ENCODE measurements around the gene ATP6V1A.
"Not testable (repeated sequence)": the region's sequence is repeated elsewhere in the genome, so short reads cannot be mapped to it uniquely, and the experiment has no call there.

ATP6V1A gene

GRCh38 chr3:113828600-113828999, 81.8 kb downstream of the ATP6V1A start:
- no peak for DNase-seq (ENCODE audit: low read depth)

GRCh38 chr3:113829576-113830354, 82.9 kb downstream of the ATP6V1A start:
- no peak for DNase-seq (ENCODE audit: low read depth)

DNA sequence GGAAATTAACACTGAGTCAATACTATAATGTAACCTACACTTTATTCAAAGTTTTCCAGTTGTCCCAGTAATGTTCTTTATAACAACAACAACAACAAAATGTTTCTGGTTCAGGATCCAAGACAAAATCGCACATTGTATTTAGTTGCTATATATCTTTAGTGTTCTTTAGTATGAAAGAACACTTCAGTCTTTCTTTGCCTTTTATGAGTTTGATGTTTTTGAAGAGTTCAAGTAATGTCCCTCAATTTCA, 84.2 kb downstream of the ATP6V1A start:
- DNase-seq (ENCODE audit: low read depth) = no peak

DNA sequence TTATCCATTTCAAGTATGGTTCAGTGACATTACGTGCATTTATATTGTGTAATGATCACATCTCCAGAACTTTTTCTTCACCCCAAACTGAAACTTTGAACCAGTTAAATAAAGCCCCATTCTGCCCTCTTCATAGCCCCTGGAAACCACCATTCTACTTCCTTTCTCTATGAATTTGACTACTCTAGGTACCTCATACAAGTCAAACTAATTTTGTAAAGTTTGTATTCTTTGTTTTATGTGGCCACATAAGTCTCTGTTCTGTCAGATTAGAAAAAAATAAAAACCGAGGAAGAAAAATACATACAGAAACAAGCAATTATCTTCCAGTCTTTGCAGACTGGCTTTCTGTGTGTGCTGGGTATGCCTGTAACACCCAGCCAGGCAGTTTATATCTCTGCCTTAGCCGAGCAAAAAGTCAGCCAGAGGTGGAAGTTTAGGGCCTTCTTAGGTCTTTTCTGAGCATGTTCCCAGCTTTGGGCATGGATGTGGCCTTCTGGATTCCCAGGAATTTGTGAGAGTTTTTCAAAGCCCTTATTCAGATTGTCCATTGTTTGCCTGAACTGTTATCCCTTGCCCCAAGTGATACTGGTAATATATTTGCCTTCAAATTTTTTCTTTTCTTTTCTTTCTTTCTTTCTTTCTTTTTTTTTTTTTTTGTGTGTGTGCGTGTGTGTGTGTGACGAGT, 85.8 kb downstream of the ATP6V1A start:
- no peak for DNase-seq (ENCODE audit: low read depth)

DNA sequence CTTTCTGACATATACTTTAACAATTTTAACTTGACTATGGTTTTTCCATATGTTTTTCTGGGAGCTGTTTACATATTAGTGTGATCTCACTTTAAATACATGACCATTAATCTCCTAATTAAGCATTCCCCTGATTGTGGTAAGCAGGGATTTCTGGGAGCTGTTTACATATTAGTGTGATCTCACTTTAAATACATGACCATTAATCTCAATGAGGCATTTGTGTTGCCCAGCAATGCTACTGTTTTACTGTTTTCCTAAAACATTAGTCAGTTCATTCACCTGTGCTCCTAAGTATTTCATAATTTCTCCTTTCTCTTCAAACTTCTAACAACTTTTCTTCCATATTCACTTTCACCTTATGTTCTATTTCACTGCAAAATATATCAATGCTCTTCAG, 88.1 kb downstream of the ATP6V1A start:
- DNase-seq (ENCODE audit: low read depth) = no peak

DNA sequence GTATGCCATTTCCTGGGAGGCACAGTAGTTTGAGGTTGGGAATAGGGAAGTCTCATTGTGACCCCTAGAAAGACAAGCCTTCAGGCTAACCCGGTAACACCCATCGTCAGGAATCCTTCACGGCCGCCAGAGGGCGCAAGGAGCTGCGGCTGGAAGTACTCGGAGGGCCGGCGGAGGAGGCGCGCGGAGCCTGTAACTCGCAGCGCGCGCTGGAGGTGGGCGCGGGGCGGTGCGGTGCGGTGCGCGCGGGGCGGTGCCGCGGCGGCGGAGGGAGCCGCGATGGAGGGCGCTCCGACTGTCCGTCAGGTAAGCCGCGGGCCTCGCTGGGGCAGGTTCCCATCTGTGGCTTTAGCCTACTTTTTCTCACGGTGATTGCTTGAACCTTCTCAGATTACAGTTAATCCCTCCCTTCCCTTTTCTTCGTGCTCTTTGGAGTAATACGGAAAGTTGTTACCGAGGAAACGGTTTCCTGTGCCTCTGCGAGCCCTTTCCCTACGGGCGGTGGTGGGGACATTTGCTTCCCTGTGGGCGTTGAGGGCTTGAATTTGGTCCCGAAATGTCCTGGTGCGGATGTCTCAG, 91.9 kb downstream of the ATP6V1A start, which contains the start of gene GRAMD1C:
Gene GRAMD1C, plus strand, starts transcription at position 158 of the 579 bp plus-strand sequence. Its CDS starts 122 bp downstream, at position 280.
- peak; percentile 72 for DNase-seq (ENCODE audit: low read depth)

DNA sequence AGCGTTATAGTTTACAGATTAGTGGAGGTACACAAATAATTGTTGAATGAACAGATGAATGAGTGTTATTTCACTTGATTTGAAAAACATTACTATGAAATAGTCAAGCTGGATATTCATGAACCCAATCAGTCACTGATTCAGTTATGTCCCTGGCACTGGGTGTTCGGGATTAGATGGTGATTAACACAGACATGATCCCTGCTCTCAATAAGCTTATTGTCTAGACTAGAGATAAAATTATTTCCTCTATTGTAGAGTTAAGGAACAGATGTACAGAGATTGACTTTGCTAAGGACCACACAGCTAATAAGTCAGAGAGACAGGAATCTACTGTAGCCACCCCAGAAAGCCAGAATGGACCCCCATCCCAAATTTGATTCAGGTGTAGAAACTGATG, 92.7 kb downstream of the ATP6V1A start:
- DNase-seq (ENCODE audit: low read depth) = no peak

- no peak for DNase-seq (ENCODE audit: low read depth)
Observed at GRCh38 chr3:113844622-113845222, 97.9 kb downstream of the ATP6V1A start.

- no peak for DNase-seq (ENCODE audit: low read depth)
Observed at GRCh38 chr3:113847247-113847646, 100.4 kb downstream of the ATP6V1A start.

- DNase-seq (ENCODE audit: low read depth) = no peak
Observed at GRCh38 chr3:113847664-113848461, 101.0 kb downstream of the ATP6V1A start.

DNA sequence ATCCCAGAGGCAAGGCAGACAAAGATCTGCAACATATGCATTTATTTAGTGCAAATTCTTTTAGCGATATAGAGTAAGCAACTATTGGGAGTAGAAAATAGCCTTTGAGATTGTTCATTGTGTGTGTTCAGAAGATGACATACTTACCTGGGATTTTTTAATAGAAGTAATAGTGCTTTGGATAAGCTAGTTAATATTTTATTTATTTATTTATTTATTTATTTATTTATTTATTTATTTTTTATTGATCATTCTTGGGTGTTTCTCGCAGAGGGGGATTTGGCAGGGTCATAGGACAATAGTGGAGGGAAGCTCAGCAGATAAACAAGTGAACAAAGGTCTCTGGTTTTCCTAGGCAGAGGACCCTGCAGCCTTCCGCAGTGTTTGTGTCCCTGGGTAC, 102.2 kb downstream of the ATP6V1A start:
- DNase-seq (ENCODE audit: low read depth) = not testable (repeated sequence)

DNA sequence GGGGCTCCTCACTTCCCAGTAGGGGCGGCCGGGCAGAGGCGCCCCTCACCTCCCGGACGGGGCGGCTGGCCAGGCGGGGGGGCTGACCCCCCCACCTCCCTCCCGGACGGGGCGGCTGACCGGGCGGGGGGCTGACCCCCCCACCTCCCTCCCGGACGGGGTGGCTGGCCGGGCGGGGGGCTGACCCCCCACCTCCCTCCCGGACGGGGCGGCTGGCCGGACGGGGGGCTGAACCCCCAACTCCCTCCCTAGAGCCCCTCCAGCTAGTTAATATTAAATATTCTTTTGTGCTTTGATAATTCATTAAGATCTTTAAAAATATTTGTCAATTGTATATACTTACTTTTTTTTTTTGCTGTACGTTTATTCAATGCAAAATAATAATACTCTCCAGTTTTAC, 103.0 kb downstream of the ATP6V1A start:
- not testable (repeated sequence) for DNase-seq (ENCODE audit: low read depth)

DNA sequence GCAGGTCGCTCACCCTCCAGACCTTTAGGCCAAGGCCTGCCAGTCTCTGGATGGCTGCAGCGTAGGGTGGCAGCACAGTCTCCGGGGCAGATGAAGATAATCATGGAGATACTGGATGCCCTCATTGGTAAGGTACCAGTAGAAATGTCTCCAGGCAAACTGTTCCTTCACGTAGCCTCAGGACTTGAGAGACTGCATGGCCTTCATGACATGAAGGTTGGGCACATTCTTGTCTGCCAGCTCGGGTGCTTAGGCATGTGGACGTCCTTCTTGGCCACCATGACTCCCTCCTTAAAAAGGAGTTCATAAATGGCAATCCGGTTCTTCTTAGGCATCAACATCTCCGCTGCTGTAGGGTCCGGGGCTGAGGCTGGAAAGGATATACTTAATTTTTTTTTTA, 103.6 kb downstream of the ATP6V1A start:
- not testable (repeated sequence) for DNase-seq (ENCODE audit: low read depth)

DNA sequence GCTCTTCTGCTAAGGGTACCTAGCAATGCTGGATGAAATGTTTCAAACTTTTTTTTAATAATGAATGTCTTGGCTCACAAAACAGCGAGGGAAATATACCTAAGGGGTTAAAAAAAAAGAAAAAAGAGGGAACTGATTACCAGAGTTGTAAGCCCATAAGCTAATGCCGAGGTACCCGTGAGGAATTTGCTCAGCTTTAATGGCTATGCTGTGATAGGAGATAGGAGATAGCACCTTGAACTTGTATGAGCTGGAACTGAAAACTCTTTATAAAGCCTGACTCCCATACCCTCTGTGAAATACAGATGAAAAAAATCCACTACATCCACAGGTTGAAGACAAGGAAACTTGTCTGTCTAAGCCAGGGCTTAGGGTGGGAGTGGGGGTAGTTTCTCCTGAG, 105.7 kb downstream of the ATP6V1A start:
- DNase-seq (ENCODE audit: low read depth) = no peak
